Activated CD8-positive, alpha-beta memory T cell treated with anti-CD3 and anti-CD28 coated beads for 36 hours (primary cell): ENCODE results near the gene GFPT1. TPM values are rescaled to one million over a fixed set of nuclear protein-coding genes. Genes with fewer than 3 reads are reported as not detected.

Experiments used
- CTCF ChIA-PET: fragments of 350-600 bp; sonication (Branson Sonifier 250); formaldehyde crosslinking; loops from one replicate; lab custom pipeline; 2021; ENCODE audit warnings: antibody characterized with exemption; lab: Charles Lee
- POLR2A ChIA-PET: fragments of 350-600 bp; sonication (Branson Sonifier 250); formaldehyde crosslinking; loops from one replicate; lab custom pipeline; 2021; ENCODE audit warnings: antibody characterized with exemption; lab: Charles Lee
- total RNA-seq, 2 experiments: library from RNA; stranded (reverse); gene quantifications; one replicate each; pipeline ENCODE4 v1.2.3, GENCODE V29; 2021

GFPT1 gene
- total RNA-seq, 2 experiments from 2014 or later: 35.8 to 39.0 TPM

DNA sequence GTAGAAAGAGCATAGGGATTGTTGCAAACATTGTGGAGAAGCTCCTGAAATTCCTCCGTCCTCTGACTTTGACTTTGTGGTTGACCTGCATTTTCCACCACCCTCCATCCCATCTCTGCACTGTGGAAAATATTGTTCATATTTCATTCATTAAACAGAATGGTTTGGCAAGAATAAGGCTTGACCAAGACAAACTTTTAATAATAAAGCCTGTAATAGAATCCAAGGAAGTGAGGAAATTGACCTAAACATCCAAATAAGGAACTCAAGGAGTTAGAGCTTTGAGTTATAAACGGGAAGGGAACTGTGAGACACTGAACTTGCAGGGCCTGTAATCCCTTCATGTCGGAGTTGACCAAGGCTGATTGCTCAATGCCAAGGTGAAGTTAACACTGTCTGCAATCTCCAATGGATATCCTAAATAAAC is 115.2 kb downstream of the GFPT1 start:
- CTCF ChIA-PET: no interaction called here
- POLR2A ChIA-PET: no interaction called here

Other genes starting within 250 kb of the GFPT1 start
- 10 to 100 TPM; 40.7 to 41.2 TPM for gene NFU1, start 50.2 kb upstream of the GFPT1 start, total RNA-seq